ENCODE results near the gene TCF21. TPM values are rescaled to one million over a fixed set of nuclear protein-coding genes. Genes with fewer than 3 reads are reported as not detected.

The TCF21 gene
- under 1 TPM in 3 of 4 donors, not detected in 1; 0.24 to 0.41 (median 0.26) TPM for total RNA-seq

- no peaks in the 10 kb centered on the region for H3K9me3 ChIP-seq
- peak within 1 kb of the TSS; percentile 41 to 63 (median 58) for H3K4me3 ChIP-seq
- intact Hi-C loops (cut with DNase I; ENCODE audit: low total_unique reads): no loop called here
- no peak for TF ChIP-seq POLR2A (IDR thresholded peaks at IDR 0.05)
- no peak for TF ChIP-seq CTCF (IDR thresholded peaks at IDR 0.05 in 4 of 5, conservative IDR thresholded peaks at IDR 0.05 in 1 of 5)
- DNase-seq (no peak), ATAC-seq (no peak)
- H3K36me3 ChIP-seq: no peaks in the 10 kb centered on the region
- H3K27ac ChIP-seq: peak within 1 kb of the TSS in 2 of 4 donors; percentile 5 to 35
- in situ Hi-C loops (cut with MboI; ENCODE audit: low sequenced_read_pairs in 4 of 4): no loop called here
- H3K27me3 ChIP-seq: peaks cover 20 to 36% (median 28%) of the 10 kb centered on the region in 3 donors
- H3K4me1 ChIP-seq: peaks cover 8% of the 10 kb centered on the region in 2 donors
These were observed at the start of gene TCF21 for GRCh38 chr6:133888929-133889556. Gene TCF21, plus strand, starts transcription at chr6:133889113. Its CDS starts 285 bp downstream, at chr6:133889398.

DNA sequence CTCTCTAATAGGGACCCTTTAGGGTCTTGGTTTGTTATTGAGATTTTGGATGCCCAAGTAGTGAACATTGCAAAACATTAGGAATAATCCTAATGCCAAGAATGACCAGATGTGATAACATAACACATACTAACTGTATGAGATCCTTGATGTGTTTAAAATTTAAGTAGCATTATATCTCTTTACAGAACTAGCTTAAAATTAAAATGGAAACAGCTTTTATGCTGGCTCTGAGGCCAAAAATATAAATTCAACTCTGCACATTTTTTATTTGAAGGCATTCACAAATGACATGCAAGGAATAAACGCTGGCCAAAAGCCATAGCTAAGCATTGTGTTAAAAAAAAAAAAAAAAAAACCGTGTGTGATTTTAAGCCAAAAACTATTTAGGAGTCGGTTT lies 47.7 kb upstream of the TCF21 start:
- Histone ChIP-seq H3K4me1 (no peaks in the 10 kb centered on the region), H3K27me3 (no peaks in the 10 kb centered on the region), H3K27ac (no peak overlapping the region), H3K36me3 (no peaks in the 10 kb centered on the region), H3K4me3 (no peak overlapping the region), H3K9me3 (no peaks in the 10 kb centered on the region)
- no peak for DNase-seq
- ATAC-seq: no peak
- intact Hi-C loops (cut with DNase I; ENCODE audit: low total_unique reads): no loop called here
- in situ Hi-C loops (cut with MboI; ENCODE audit: low sequenced_read_pairs in 4 of 4): no loop called here
- TF ChIP-seq CTCF (IDR thresholded peaks at IDR 0.05 in 4 of 5, conservative IDR thresholded peaks at IDR 0.05 in 1 of 5): no peak
- TF ChIP-seq POLR2A (IDR thresholded peaks at IDR 0.05): no peak

DNA sequence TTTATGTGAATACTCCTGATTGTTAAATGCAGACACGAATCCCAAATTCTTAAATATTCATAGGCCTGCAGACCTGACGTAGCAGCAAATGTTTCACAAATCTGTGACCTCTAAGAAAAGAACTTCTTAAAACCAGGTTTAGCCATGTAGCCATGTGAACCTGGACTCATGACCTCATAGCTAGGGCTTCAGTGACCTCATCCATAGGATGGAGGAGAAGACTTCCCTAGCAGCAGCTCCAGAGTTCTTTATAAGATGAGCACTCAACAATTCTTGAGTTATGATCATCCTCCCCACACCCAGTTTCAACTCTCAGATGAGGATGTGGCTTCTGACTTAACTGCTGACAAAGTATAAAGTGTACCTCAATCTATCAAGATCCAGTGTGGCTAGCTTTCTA lies 45.8 kb upstream of the TCF21 start:
- TF ChIP-seq POLR2A (IDR thresholded peaks at IDR 0.05) (no peak), CTCF (IDR thresholded peaks at IDR 0.05 in 4 of 5, conservative IDR thresholded peaks at IDR 0.05 in 1 of 5) (no peak)
- in situ Hi-C loops (cut with MboI; ENCODE audit: low sequenced_read_pairs in 4 of 4): no loop called here
- no peak for ATAC-seq
- H3K27ac ChIP-seq: no peak overlapping the region
- no peaks in the 10 kb centered on the region for H3K9me3 ChIP-seq
- H3K4me3 ChIP-seq: no peak overlapping the region
- intact Hi-C loops (cut with DNase I; ENCODE audit: low total_unique reads): no loop called here
- H3K36me3 ChIP-seq: no peaks in the 10 kb centered on the region
- no peaks in the 10 kb centered on the region for H3K27me3 ChIP-seq
- DNase-seq: no peak
- no peaks in the 10 kb centered on the region for H3K4me1 ChIP-seq

DNA sequence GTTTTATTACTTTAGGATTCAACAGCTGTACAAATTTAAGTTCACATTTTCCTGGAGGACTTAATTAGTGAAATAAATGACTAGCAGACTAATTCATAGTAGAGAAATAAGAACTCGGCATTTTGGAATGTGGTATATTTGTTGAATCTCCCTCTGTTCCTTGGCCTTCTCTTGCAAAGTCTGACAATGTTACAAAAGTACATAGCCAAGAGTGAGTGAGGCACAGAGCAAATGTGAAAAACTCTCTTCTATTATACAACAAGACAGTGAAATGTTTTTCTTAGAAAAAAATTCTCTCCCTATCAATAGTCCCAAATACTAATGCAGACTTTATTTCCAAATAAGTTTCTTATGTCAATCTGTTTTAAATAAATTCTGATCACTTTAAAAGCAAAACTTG lies 44.2 kb upstream of the TCF21 start:
- ATAC-seq: no peak
- no peaks in the 10 kb centered on the region for H3K9me3 ChIP-seq
- intact Hi-C loops (cut with DNase I; ENCODE audit: low total_unique reads) (no loop called here), in situ Hi-C loops (cut with MboI; ENCODE audit: low sequenced_read_pairs in 4 of 4) (no loop called here)
- no peak for DNase-seq
- TF ChIP-seq CTCF (IDR thresholded peaks at IDR 0.05 in 4 of 5, conservative IDR thresholded peaks at IDR 0.05 in 1 of 5) (no peak), POLR2A (IDR thresholded peaks at IDR 0.05) (no peak)
- no peak overlapping the region for H3K27ac ChIP-seq
- H3K27me3 ChIP-seq: no peaks in the 10 kb centered on the region
- no peaks in the 10 kb centered on the region for H3K36me3 ChIP-seq
- no peaks in the 10 kb centered on the region for H3K4me1 ChIP-seq
- no peak overlapping the region for H3K4me3 ChIP-seq

DNA sequence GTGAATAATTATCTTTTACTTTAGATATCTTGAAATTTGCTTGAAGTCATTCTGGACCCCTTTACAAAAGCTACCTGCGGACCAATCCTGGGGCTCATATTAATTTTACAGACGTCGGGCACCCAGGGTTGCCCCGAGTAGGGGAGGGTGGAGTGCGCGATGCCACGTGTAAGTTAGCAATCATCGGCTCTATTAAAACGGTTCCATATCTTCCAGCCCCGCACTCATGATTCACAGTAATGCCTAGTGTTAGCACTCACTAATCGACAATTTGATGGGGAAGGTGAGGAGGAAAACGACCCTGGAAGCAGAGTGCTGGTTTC lies 34.9 kb upstream of the TCF21 start:
- ATAC-seq: no peak
- Histone ChIP-seq H3K27ac (no peak overlapping the region), H3K4me1 (no peaks in the 10 kb centered on the region), H3K9me3 (no peaks in the 10 kb centered on the region), H3K36me3 (no peaks in the 10 kb centered on the region), H3K4me3 (no peak overlapping the region), H3K27me3 (peaks cover 0 to 24% (median 0%) of the 10 kb centered on the region in 3 donors)
- in situ Hi-C loops (cut with MboI; ENCODE audit: low sequenced_read_pairs in 4 of 4) (no loop called here), intact Hi-C loops (cut with DNase I; ENCODE audit: low total_unique reads) (no loop called here)
- no peak for DNase-seq
- TF ChIP-seq POLR2A (IDR thresholded peaks at IDR 0.05) (no peak), CTCF (IDR thresholded peaks at IDR 0.05 in 4 of 5, conservative IDR thresholded peaks at IDR 0.05 in 1 of 5) (no peak)

All from gastrocnemius medialis (tissue), 4 donors.